HFFc6 (cell line): ENCODE data around the gene PSMD1. TPM values are rescaled to one million over a fixed set of nuclear protein-coding genes. Genes with fewer than 3 reads are reported as not detected.

ENCODE experiments used
- DNase-seq: peaks from one replicate; pipeline ENCODE4 v3.0.0-alpha.2; 2018
- H3K27ac Mint-ChIP-seq: 2 replicates; pipeline ENCODE4 v1.8.0; 2020; ENCODE audit warnings: mild to moderate bottlenecking, mixed read lengths
- H3K27me3 Mint-ChIP-seq: 2 replicates; pipeline ENCODE4 v1.8.0; 2021; ENCODE audit warnings: mild to moderate bottlenecking, moderate library complexity, mixed read lengths; ENCODE audit not compliant: insufficient read depth
- H3K36me3 Mint-ChIP-seq: 2 replicates; pipeline ENCODE4 v1.8.0; 2021; ENCODE audit warnings: low read depth, mixed read lengths
- H3K4me1 Mint-ChIP-seq: 2 replicates; pipeline ENCODE4 v1.8.0; 2020; ENCODE audit warnings: low read depth, mixed read lengths
- H3K4me3 Mint-ChIP-seq: 2 replicates; pipeline ENCODE4 v1.8.0; 2020; ENCODE audit warnings: mild to moderate bottlenecking, moderate library complexity, mixed read lengths
- H3K9me3 Mint-ChIP-seq: 2 replicates; pipeline ENCODE4 v1.8.0; 2020; ENCODE audit warnings: mild to moderate bottlenecking, mixed read lengths
- CTCF ChIP-seq: fragments of 200-600 bp; sonication (generic); IDR thresholded peaks from 2 replicates; pipeline ENCODE4 v1.5.0; 2021; ENCODE audit warnings: antibody characterized with exemption, mild to moderate bottlenecking
- total RNA-seq, 6 experiments: library from RNA; stranded (reverse); fragmentation: NEBNext Ultra II Directional; extraction: Animal tissue kit (Norgen Biotek cat#: 25700); gene quantifications; 2 replicates in 1 of 6; 3 replicates in 5 of 6; pipeline ENCODE4 v1.2.3, GENCODE V29; 2021

PSMD1 gene
- total RNA-seq, 6 experiments from 2014 or later: 139 to 200 (median 167) TPM

DNA sequence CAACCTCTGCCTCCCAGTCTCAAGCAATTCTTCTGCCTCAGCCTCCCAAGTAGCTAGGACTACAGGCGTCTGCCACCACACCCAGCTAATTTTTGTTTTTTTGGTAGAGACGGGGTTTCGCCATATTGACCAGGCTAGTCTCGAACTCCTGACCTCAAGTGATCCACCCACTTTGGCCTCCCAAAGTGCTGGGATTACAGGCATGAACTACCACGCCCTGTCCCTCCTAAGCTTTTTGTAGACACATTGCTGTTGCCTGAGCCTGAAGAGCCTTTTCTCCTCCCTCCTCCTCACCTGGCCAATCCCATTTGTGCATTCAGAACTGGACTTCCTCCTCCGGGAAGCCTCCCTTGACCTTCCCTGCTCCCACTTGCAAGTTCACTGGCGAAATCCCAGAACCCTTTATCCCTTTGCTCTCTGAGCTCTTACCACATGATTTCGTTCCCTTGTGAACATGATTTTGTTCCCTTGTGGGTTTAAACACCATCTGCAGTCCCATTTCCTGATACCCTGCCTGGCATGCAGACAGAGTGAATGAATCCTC, 16.8 kb upstream of the PSMD1 start:
- H3K36me3 Mint-ChIP-seq: no peaks in the 10 kb centered on the region
- no peak for DNase-seq
- no peaks in the 10 kb centered on the region for H3K4me1 Mint-ChIP-seq
- H3K4me3 Mint-ChIP-seq: no peak overlapping the region
- no peaks in the 10 kb centered on the region for H3K9me3 Mint-ChIP-seq
- no peak for TF ChIP-seq CTCF
- peaks cover 33% of the 10 kb centered on the region for H3K27me3 Mint-ChIP-seq
- H3K27ac Mint-ChIP-seq: no peak overlapping the region

GRCh38 chr2:231041061-231041689, 15.5 kb upstream of the PSMD1 start:
- H3K27ac Mint-ChIP-seq: no peak overlapping the region
- no peaks in the 10 kb centered on the region for H3K9me3 Mint-ChIP-seq
- no peak for TF ChIP-seq CTCF
- H3K4me1 Mint-ChIP-seq: no peaks in the 10 kb centered on the region
- no peak overlapping the region for H3K4me3 Mint-ChIP-seq
- no peak for DNase-seq
- H3K36me3 Mint-ChIP-seq: no peaks in the 10 kb centered on the region
- peaks cover 36% of the 10 kb centered on the region for H3K27me3 Mint-ChIP-seq

DNA sequence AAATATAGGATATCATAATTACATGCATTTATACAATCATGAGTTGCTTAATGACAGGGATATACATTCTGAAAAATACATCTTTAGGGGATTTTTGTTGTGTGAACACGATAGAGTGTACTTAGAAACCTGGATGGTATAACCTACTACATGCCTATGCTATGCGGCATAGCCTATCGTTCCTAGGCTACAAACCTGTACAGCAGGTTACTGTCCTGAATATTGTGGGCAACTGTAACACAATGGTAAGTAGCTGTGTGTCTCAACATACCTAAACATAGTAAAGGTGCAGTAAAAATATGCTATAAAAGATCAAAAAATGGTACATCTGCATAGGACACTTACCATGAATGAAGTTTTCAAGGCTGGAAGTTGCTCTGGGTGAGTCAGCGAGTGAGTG, 12.9 kb upstream of the PSMD1 start:
- Mint-ChIP-seq H3K36me3 (no peaks in the 10 kb centered on the region), H3K4me3 (no peak overlapping the region), H3K27ac (no peak overlapping the region), H3K4me1 (no peaks in the 10 kb centered on the region), H3K27me3 (peaks cover 45% of the 10 kb centered on the region), H3K9me3 (no peaks in the 10 kb centered on the region)
- TF ChIP-seq CTCF: no peak
- no peak for DNase-seq

- DNase-seq: no peak
- Mint-ChIP-seq H3K36me3 (no peaks in the 10 kb centered on the region), H3K4me3 (no peak overlapping the region), H3K27ac (no peak overlapping the region), H3K4me1 (no peaks in the 10 kb centered on the region), H3K9me3 (no peaks in the 10 kb centered on the region), H3K27me3 (peaks cover 34% of the 10 kb centered on the region)
- no peak for TF ChIP-seq CTCF
These were observed 9.8 kb upstream of the PSMD1 start for GRCh38 chr2:231046916-231047273.

- Mint-ChIP-seq H3K27ac (no peak overlapping the region), H3K4me1 (peaks cover 2% of the 10 kb centered on the region; the same call in 1 of the 2 replicates), H3K9me3 (no peaks in the 10 kb centered on the region), H3K4me3 (no peak overlapping the region), H3K36me3 (no peaks in the 10 kb centered on the region), H3K27me3 (peaks cover 33% of the 10 kb centered on the region)
- no peak for DNase-seq
- no peak for TF ChIP-seq CTCF
These were observed 9.3 kb upstream of the PSMD1 start for GRCh38 chr2:231047274-231047922.
